SK-N-SH (cell line): ENCODE data around the gene FRY. TPM values are rescaled to one million over a fixed set of nuclear protein-coding genes. Genes with fewer than 3 reads are reported as not detected.

Source experiments
- CTCF ChIA-PET: fragments of 300-600, 350-600 bp; formaldehyde crosslinking; extraction: SDS; loops from one replicate; lab custom pipeline; 2021; lab: Yijun Ruan, JAX
- POLR2A ChIA-PET: fragments of 350-600 bp; sonication (Branson Sonifier 250); formaldehyde crosslinking; extraction: SDS; loops from one replicate; lab custom pipeline; 2020; ENCODE audit warnings: antibody characterized with exemption, inconsistent platforms; lab: Yijun Ruan, JAX
- DNase-seq: peaks from one replicate; pipeline ENCODE4 v3.0.0; 2012
- H2AFZ ChIP-seq: fragments of 200-600 bp; sonication (generic); 2 replicates; pipeline ENCODE4 v1.8.1; 2016; ENCODE audit warnings: antibody characterized with exemption, mild to moderate bottlenecking, low read depth
- H3F3A ChIP-seq: fragments of 200-600 bp; sonication (generic); replicated peaks from 2 replicates; pipeline ENCODE3; 2016; ENCODE audit warnings: antibody characterized with exemption, mild to moderate bottlenecking; ENCODE audit not compliant: insufficient read depth
- H3K27ac ChIP-seq, 2 experiments: fragments of 200-500 bp in 1 of 2; fragments of 200-600 bp in 1 of 2; sonication (Bioruptor generic) in 1 of 2; sonication (generic), shearing (Covaris generic) in 1 of 2; 2 replicates each; pipeline versions ENCODE4 v1.5.1 to v1.6.1; 2014 to 2016; ENCODE audit warnings: low read depth in 2 of 2, inconsistent platforms in 1 of 2, low read length in 1 of 2, mild to moderate bottlenecking in 1 of 2, mixed read lengths in 1 of 2
- H3K27me3 ChIP-seq: fragments of 200-600 bp; sonication (generic), shearing (Covaris generic); 2 replicates; pipeline ENCODE4 v1.6.1; 2016; ENCODE audit warnings: mixed run types; ENCODE audit not compliant: insufficient read depth
- H3K36me3 ChIP-seq, 2 experiments: fragments of 200-500 bp in 1 of 2; fragments of 200-600 bp in 1 of 2; sonication (Bioruptor generic) in 1 of 2; sonication (generic) in 1 of 2; replicated peaks in 1 of 2; 2 replicates each; pipeline versions ENCODE3 to v1.5.1; 2014 to 2016; ENCODE audit warnings: low read length in 1 of 2, mild to moderate bottlenecking in 1 of 2; ENCODE audit not compliant: insufficient read depth in 2 of 2, control insufficient read depth in 1 of 2
- H3K4me1 ChIP-seq, 2 experiments: fragments of 200-500 bp in 1 of 2; fragments of 200-600 bp in 1 of 2; sonication (Bioruptor generic) in 1 of 2; sonication (generic), shearing (Covaris generic) in 1 of 2; 2 replicates each; pipeline versions ENCODE4 v1.5.1 to v1.6.1; 2014 to 2016; ENCODE audit warnings: low read depth in 1 of 2, low read length in 1 of 2, mixed run types in 1 of 2; ENCODE audit not compliant: insufficient read depth in 2 of 2, control insufficient read depth in 1 of 2
- H3K4me2 ChIP-seq: fragments of 200-600 bp; sonication (generic), shearing (Covaris generic); 2 replicates; pipeline ENCODE4 v1.6.1; 2017; ENCODE audit warnings: mixed run types
- H3K4me3 ChIP-seq, 2 experiments: fragments of 200-500 bp in 1 of 2; fragments of 200-600 bp in 1 of 2; sonication (Bioruptor generic) in 1 of 2; sonication (generic), shearing (Covaris generic) in 1 of 2; 2 replicates each; pipeline versions ENCODE4 v1.5.1 to v1.8.1; 2014 to 2016; ENCODE audit warnings: low read depth in 2 of 2, inconsistent platforms in 1 of 2, low read length in 1 of 2, mild to moderate bottlenecking in 1 of 2, mixed read lengths in 1 of 2, moderate library complexity in 1 of 2
- H3K79me2 ChIP-seq: fragments of 200-600 bp; sonication (generic); 2 replicates; pipeline ENCODE4 v1.8.1; 2017; ENCODE audit warnings: mild to moderate bottlenecking; ENCODE audit not compliant: insufficient read depth
- H3K9ac ChIP-seq: fragments of 200-600 bp; sonication (generic); 2 replicates; pipeline ENCODE4 v1.6.1; 2017; ENCODE audit warnings: mixed run types
- H3K9me2 ChIP-seq: fragments of 200-600 bp; sonication (generic); 2 replicates; pipeline ENCODE4 v1.6.1; 2017; ENCODE audit warnings: mixed run types
- H3K9me3 ChIP-seq: fragments of 200-600 bp; sonication (generic); 2 replicates; pipeline ENCODE4 v1.6.1; 2017; ENCODE audit warnings: mixed run types, mild to moderate bottlenecking, moderate library complexity
- H4K20me1 ChIP-seq: fragments of 200-600 bp; sonication (generic); 2 replicates; pipeline ENCODE4 v1.6.1; 2017; ENCODE audit warnings: mild to moderate bottlenecking, mixed run types; ENCODE audit not compliant: insufficient read depth
- CHD2 ChIP-seq: fragments of 150-350 bp; IDR thresholded peaks from 2 replicates; pipeline ENCODE4 v1.6.1; 2018; ENCODE audit warnings: low read length; ENCODE audit not compliant: partially characterized antibody
- ELF1 ChIP-seq: IDR thresholded peaks from 2 replicates; pipeline ENCODE4 v1.4.0; 2012
- EP300 ChIP-seq, 2 experiments: IDR thresholded peaks; 2 replicates each; pipeline versions ENCODE4 v1.4.0 to v1.6.1; 2012; ENCODE audit warnings: borderline replicate concordance in 1 of 2, low read depth in 1 of 2, low read length in 1 of 2
- FOXM1 ChIP-seq: IDR thresholded peaks from 2 replicates; pipeline ENCODE4 v1.4.0; 2012; ENCODE audit warnings: low read depth, mild to moderate bottlenecking
- GABPA ChIP-seq: IDR thresholded peaks from 2 replicates; pipeline ENCODE4 v1.4.0; 2012; ENCODE audit warnings: low read depth, mild to moderate bottlenecking
- JUND ChIP-seq: IDR thresholded peaks from 2 replicates; pipeline ENCODE4 v1.4.0; 2012
- MEF2A ChIP-seq: IDR thresholded peaks from 2 replicates; pipeline ENCODE4 v1.4.0; 2012; ENCODE audit warnings: low read depth, borderline replicate concordance
- NFIC ChIP-seq: IDR thresholded peaks from 2 replicates; pipeline ENCODE4 v1.4.0; 2012; ENCODE audit warnings: borderline replicate concordance
- NRF1 ChIP-seq: IDR thresholded peaks from 2 replicates; pipeline ENCODE4 v1.6.1; 2012; ENCODE audit warnings: low read depth, mild to moderate bottlenecking, low read length
- PBX3 ChIP-seq: IDR thresholded peaks from 2 replicates; pipeline ENCODE4; 2012
- RCOR1 ChIP-seq: fragments of 150-350 bp; IDR thresholded peaks from 2 replicates; pipeline ENCODE4 v1.6.1; 2017; ENCODE audit warnings: antibody characterized with exemption, low read length
- RFX5 ChIP-seq: IDR thresholded peaks from 2 replicates; pipeline ENCODE4 v1.6.1; 2012; ENCODE audit warnings: mild to moderate bottlenecking, improper control_type of control experiment, low read length
- TAF1 ChIP-seq: IDR thresholded peaks from 2 replicates; pipeline ENCODE4 v1.6.1; 2012; ENCODE audit warnings: low read depth, mild to moderate bottlenecking, low read length, moderate library complexity, borderline replicate concordance
- TCF12 ChIP-seq: IDR thresholded peaks from 2 replicates; pipeline ENCODE4 v1.4.0; 2012
- TEAD4 ChIP-seq: IDR thresholded peaks from 2 replicates; pipeline ENCODE4 v1.4.0; 2012; ENCODE audit warnings: mild to moderate bottlenecking, borderline replicate concordance; ENCODE audit not compliant: insufficient read depth
- YY1 ChIP-seq: IDR thresholded peaks from 2 replicates; pipeline ENCODE4 v1.4.0; 2012; ENCODE audit warnings: low read depth, mild to moderate bottlenecking
- WGBS: methylation state at CpG from one replicate; pipeline ENCODE4 v1.1.6; 2017; ENCODE audit warnings: low lambda C conversion rate; 5-methylcytosine and 5-hydroxymethylcytosine counted together
- polyA plus RNA-seq, 3 experiments: library from polyadenylated mRNA; depleted of rRNA; stranded (reverse); fragments of >200 nt; gene quantifications; 2 replicates each; pipeline ENCODE4 v1.2.3, GENCODE V29; 2012
- TF ChIP-seq, protein P1 (sequence below): IDR thresholded peaks from 2 replicates; pipeline ENCODE4 v1.4.0; 2012; ENCODE audit warnings: low read depth

FRY gene
- polyA plus RNA-seq, 1 of the 3 experiments (the other 2 are of a cell fraction): 1.4 TPM

- no peak overlapping the region for H3K4me2 ChIP-seq
- no peak overlapping the region for H3K9ac ChIP-seq
- H3K4me3 ChIP-seq: no peak overlapping the region
- no peaks in the 10 kb centered on the region for H3K4me1 ChIP-seq
- TF ChIP-seq CHD2 (no peak), TEAD4 (no peak), GABPA (no peak), TCF12 (no peak), ELF1 (no peak), JUND (no peak), RFX5 (no peak)
- TF ChIP-seq, protein P1, sequence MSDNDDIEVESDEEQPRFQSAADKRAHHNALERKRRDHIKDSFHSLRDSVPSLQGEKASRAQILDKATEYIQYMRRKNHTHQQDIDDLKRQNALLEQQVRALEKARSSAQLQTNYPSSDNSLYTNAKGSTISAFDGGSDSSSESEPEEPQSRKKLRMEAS: no peak
- no peak for DNase-seq
- H3K36me3 ChIP-seq: no peaks in the 10 kb centered on the region
- H3K27ac ChIP-seq: peak overlapping the region in 1 of 2 experiments; percentile 35; a peak in 2 of 4 replicates
- POLR2A ChIA-PET: no interaction called here
- peaks cover 11% of the 10 kb centered on the region for H3F3A ChIP-seq
- H3K79me2 ChIP-seq: no peaks in the 10 kb centered on the region
- H3K27me3 ChIP-seq: no peaks in the 10 kb centered on the region
- H2AFZ ChIP-seq: no peak overlapping the region
- CTCF ChIA-PET: interaction anchor here (0.7 to 2.5 kb wide), 2 partner anchors 38 to 217 kb away, joined by 4 to 6 read pairs; no protein-coding TSS in a partner anchor
- no peaks in the 10 kb centered on the region for H3K9me2 ChIP-seq
- no peaks in the 10 kb centered on the region for H4K20me1 ChIP-seq
- no peaks in the 10 kb centered on the region for H3K9me3 ChIP-seq
These were observed 95.2 kb downstream of the FRY start for GRCh38 chr13:32126756-32127155.

- H3K4me1 ChIP-seq: no peaks in the 10 kb centered on the region
- no peak overlapping the region for H3K4me3 ChIP-seq
- no peaks in the 10 kb centered on the region for H3K9me2 ChIP-seq
- no peak overlapping the region for H3K9ac ChIP-seq
- TF ChIP-seq PBX3: no peak
- TF ChIP-seq FOXM1: no peak
- TF ChIP-seq RCOR1: no peak
- TF ChIP-seq EP300 (IDR thresholded peaks at IDR 0.05; ENCODE audit: borderline replicate concordance in 1 of 2, low read depth in 1 of 2, low read length in 1 of 2): no peak
- no peak for TF ChIP-seq MEF2A
- no peak for TF ChIP-seq TAF1
- no peak for TF ChIP-seq NFIC
- no peak for TF ChIP-seq YY1
- no peak for TF ChIP-seq NRF1
- H3K27ac ChIP-seq: no peak overlapping the region
- no peak overlapping the region for H2AFZ ChIP-seq
- H3F3A ChIP-seq: peaks cover 11% of the 10 kb centered on the region
- CTCF ChIA-PET: no interaction called here
- no peak overlapping the region for H3K4me2 ChIP-seq
- 93% methylated on average over 7 of the region's 7 CpGs for WGBS
- H3K79me2 ChIP-seq: no peaks in the 10 kb centered on the region
- no peak for DNase-seq
- POLR2A ChIA-PET: no interaction called here
- H3K9me3 ChIP-seq: no peaks in the 10 kb centered on the region
- no peaks in the 10 kb centered on the region for H3K27me3 ChIP-seq
- H4K20me1 ChIP-seq: no peaks in the 10 kb centered on the region
- no peaks in the 10 kb centered on the region for H3K36me3 ChIP-seq
These were observed 96.1 kb downstream of the FRY start for GRCh38 chr13:32127691-32128090.
